GM18508 (cell line): ENCODE measurements around the gene TUBGCP2.

Experiments used
- ATAC-seq: cut with Tn5 transposase; IDR thresholded peaks from one replicate; pipeline ENCODE4 v1.9.1; 2021; ENCODE audit warnings: moderate number of reproducible peaks; ENCODE audit not compliant: insufficient read depth, unreplicated experiment

TUBGCP2 gene

DNA sequence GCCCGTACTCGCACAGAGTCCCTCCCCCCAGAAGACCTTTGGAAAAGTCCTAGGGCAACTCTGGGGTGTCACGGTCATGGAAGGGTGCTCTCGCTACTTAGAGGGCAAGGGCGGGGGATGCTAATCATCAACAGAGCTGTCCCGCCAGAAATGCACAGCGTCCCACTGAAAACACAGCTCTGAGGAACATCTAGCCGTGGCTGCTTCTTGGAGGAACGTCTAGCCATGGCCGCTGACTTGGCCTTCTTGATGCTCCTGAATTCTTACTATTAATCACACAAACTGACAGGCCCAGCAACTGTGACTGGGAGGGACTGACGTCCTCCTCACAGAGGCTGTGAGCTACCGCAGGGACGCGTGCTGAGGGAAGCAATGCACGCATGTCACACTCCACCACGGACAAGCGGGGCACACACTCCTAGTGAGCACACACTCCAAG is 1.7 kb downstream of the TUBGCP2 start:
- no peak for ATAC-seq

DNA sequence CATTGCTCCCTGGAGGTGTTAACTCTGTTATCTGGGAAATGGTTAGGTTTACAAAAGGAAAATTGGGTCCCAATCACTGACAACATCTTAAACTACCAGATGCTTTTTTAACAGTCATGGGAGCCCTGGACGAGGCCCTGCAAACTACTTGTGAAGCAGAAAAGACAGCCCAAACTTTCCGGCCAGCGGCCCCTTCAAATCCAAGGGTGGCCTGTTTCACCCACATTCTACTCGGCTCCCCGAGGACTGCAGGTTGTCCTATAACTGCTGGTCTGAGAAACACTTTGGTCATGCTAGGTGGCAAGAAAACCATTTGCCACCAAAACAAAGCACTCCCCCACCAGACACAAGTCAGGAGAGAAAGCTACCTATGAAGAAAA is 2.6 kb downstream of the TUBGCP2 start:
- ATAC-seq = no peak

DNA sequence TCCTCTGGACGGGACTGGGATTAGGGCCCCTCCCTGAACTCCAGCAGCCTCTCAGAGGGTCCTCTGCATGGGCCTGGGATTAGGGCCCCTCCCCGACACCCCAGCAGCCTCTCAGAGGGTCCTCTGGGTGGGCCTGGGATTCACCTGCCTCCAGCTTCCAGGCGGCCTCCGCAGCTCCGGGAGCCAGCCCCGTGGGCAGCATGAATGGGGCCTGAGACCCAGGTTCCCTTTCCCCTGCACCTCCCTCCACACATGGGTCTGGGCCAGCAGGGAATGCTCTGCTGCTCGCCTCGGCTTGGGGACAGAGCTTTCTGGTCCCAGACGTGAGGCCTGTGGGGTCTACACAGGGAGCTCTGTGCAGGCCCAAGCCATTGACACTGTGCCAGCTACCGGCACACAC is 5.5 kb downstream of the TUBGCP2 start:
- ATAC-seq = no peak

DNA sequence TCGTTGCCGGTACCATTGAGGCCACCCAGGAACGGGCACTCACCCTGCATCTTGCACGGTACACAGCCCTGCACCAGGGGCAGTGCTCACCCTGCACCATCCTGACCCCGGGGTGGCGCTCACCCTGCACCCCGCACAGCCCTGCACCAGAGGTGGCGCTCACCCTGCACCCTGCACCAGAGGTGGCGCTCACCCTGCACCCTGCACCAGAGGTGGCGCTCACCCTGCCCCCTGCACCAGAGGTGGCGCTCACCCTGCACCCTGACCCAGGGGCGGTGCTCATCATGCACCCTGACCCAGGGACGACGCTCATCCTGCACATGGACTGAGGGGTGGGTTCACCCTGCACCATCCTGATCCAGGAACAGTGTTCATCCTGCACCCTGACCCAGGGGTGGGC is 6.4 kb downstream of the TUBGCP2 start:
- ATAC-seq = no peak

DNA sequence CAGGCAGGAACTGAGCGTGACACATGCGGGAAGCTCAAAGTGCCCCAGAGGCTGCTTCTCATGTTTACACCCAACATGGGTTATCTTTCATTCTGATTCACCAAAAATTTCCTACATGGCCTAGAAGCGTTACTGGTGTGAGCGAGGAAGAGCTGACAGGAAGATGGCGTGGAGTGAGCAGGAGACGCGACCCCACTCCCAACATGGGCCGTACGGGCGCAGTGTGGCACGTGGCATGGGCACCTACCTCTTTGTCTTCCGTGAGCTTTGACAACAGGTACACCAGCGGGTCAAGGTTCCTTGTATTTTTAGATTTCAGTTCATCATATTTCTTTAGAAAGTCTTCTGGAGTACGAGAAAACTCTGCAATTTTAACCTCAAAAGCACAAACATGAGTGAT is 8.9 kb downstream of the TUBGCP2 start:
- ATAC-seq = no peak

DNA sequence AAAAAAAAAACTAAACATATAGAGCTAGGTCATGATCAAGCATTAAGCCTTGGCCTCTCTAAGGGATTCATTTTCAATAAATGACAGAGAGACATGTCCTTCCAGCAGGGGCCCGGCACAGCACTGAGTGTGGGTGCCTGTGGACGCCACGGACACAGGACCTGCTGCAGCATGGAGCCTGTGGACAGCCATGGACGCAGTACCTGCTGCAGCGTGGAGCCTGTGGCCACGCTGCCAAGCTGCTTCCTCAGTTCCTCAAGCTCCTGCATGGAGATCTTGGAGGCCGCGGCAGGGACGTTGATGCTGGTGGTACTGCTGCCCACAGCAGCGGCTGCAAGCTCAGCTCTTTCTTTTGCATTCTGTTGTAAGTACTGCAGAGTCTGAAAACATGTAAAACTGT is 9.4 kb downstream of the TUBGCP2 start:
- no peak for ATAC-seq

DNA sequence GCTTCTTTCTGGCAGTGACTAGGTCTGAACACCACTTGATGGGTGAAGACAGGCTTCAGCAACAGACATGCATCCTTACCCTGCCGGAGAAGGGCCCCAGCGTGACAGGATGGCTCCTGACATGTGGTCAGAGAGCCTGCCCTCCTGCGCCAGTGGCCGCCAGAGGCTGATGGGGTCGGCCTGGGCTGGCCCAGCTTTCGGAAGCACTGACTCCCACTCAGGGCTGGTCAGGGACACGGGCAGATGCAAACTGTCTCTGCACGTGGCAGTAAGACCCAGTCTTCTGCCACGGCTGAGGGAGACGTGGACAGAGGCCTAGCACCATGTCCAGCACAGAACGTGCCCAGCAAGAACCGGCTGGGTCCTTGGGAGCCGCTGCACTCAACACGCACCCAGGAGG is 10.2 kb downstream of the TUBGCP2 start:
- no peak for ATAC-seq

DNA sequence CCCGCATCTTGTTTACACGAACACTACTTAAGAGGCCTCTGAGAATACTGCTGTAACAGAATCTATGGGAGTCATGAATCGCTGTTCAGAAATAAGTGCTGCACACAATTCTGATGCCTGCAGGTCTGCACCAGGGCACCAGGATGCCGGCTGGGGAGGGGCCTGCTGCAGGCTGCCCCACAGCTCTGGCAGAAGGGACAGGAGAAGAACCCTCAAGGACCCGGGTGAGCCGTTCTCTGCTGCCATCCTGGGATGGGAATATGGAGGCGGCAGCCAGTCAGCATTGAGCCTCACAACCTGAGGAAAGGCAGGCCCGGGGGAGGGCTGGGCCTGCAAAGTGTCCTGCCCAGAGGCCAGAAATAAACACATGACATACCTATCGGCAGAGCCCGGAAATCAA is 11.2 kb downstream of the TUBGCP2 start:
- no peak for ATAC-seq

DNA sequence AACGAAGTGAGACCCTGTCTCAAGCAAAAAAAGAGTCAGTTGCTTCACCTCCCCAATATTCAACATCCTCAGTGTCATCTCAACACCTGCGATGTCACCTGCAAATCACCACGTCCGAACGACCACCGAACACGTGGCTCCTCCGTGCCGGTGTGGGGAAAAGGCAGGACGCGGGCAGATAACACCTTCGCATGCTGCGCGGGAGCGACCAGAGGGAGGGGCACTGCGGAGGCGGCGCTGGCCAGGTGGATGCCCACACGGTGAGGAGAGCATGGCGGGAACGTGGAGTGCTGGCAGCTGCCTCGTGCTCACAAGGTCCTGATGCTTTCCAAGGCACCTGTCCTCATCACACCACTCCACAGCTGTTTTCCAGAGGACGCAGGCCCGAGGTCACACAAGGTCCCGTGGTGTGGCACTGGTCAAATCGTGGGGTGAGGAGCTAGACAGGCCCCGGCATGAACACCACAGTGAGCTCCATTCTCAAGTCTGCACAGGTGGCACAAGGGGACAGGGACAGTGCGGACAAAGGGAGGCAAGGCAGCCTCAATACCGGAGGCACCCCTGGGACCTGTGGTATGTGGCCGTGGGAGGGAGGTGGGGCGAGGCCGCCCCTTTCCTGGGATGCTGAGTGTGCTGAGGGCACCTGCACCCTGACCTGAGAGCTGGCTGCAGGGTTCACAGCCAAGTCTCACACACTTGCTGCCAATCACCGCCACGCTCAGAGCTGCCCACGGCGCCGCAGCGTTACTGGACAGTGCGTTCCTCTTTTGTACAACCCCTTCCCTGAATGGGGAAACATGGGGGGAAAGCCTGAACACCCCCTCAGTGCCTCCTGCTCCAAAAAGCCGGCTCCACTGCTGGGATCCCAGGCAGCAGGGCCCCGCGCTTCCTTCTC is 13.0 kb downstream of the TUBGCP2 start:
- no peak for ATAC-seq

DNA sequence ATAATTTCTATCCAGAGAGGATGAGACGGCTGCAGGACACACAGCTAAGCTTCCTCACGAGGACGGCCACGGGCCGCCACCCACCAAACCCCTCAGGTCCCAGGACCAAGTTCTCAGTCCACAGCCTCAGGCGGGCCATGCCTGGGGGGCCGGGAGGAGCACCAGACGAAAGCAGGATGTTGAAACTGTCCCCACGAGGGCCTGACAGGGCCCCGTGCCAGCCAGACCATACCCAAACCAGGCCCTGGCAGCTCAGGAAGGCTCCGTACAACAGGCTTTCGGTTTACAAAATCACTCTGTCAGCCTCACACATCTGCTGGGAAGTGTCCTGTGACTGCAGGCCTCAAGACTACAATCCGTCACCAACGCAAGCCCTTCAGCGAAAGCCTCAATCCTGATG is 14.5 kb downstream of the TUBGCP2 start:
- no peak for ATAC-seq

DNA sequence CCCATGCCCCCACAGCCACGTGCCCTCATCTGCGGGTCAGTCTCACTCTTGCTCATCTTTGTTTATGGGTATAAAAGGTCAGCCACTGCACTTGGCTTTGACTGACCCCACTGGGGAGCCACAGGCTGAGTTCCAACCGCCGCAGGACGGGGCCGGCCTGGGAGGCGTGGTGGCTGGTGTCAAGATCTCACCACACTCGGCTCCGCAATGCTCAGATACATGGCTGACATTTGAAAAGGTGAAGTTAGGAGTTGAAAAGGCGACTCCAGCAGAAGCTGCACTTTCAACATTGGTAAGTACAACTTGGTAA is 14.9 kb downstream of the TUBGCP2 start:
- no peak for ATAC-seq

DNA sequence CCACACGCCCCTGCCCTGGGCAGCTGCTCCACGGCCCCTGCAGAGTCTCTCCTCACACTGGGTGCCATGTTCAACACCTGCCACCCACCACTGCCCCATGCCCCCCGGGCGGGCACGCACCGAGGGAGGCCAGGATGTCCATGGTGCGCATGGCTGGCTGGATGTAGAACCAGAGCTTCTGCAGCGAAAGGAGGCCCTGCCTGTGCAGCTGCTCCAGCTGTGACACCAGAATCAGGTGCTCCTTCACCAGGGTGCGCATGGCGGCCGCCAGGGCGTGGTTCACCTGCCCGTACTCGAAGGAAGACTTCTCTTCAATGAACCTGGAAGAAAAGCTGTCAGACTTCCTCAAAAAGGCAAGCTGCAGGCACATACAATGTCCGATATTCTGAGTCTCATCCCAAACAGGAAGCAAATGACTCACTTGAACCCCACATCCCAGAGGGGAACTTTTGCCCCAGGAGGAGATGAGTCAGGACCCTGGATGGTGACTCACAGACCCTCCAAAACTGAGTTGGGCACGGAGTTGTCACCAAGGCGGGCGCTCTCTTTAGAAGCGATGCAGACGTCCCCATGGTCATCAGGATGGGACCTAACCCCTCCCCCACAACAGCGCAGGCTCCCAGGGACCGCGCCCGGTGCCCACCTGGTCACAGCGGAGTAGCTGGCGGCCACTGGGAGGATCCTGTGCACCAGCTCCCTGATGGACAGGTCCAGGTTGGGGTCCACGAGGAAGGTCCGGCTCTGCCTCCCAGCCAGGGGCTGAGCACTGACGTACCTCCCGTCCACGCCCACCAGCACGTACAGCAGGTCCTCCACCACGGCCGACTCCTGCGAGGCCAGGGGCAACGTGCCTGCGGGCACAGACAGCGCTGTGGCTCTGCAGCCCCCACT is 15.5 kb downstream of the TUBGCP2 start:
- no peak for ATAC-seq

DNA sequence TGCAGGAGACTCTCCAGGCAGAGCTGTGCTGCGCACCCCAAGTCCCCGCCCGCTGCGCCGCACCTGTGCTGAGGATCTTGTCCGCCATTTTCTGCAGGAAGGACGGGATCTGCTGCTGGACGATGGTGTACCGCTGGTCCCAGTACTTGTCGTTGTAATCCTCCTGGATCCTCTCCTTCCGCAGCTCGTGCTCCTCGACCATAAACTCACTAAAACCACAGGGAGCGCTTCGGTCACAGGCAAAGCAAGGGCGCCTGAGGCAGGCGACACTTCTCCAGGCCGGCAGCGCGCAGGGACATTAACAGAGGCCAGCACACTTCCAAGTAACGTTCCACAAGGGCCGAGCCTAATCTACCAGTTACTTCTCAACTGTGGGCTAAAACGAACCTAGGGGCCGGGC is 18.9 kb downstream of the TUBGCP2 start:
- ATAC-seq = no peak

DNA sequence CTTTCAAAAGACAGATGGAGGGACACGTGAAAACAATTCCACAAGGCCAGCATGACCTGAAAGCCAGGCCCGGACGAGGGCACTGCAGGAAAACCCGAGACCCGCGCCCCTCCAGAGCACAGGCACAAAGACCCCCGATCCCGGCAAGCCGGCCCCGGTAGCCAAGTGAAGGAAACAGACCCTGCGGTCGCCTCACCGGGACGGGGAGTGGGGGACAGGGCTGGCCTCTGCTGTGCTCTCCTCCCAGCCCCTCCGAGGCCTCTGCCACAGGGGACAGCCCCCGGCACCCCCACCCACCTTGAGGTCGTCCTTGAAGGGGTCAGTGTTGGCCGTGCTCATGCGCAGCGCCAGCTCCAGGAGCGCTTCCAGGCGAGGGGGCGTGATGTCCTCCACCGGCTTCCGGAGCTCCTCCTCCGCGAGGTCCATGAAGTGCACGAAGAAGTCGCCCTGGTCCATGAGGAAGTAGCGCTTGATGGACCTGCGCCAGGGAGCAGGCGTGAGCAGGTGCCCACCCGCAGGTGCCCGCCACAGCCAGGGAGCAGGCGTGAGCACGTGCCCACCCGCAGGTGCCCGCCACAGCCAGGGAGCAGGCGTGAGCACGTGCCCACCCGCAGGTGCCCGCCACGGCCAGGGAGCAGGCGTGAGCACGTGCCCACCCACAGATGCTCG is 20.7 kb downstream of the TUBGCP2 start:
- ATAC-seq = no peak

DNA sequence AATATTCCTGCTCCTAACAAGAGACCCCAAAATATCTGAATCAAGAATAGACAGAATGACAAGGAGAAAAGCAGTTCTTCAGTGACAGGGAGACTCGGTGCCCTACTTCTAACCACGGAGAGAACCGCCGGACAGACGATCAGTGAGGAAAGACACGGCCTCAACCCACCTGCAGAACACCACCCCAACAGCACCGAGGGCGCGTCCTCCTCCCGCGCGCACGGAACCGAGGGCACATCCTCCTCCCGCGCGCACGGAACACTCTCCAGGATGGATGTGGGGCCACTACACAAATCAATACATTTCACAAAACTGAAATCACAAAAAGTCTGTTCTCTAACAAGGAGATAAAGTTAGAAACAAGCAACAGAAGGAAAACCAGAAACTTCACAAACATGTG is 22.3 kb downstream of the TUBGCP2 start:
- no peak for ATAC-seq

DNA sequence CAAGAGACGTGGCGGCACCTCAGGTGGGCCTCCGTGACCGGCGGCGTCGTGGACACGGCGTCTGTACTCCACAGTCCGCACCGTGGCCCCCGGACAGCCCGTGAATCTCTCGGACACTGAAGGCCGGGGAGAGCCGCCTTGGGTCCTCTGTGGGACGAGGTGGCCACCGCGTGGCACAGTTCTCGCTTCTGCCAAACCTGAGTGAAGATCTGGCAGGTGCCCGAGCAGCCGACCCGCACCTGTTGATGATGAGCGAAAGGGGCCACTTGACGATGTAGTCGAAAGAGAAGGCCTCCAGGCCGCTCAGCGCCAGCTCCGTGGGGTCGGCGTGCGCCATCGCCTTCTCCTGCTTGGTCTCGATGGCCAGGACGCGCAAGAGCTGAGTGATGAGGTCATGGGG is 23.5 kb downstream of the TUBGCP2 start:
- no peak for ATAC-seq

DNA sequence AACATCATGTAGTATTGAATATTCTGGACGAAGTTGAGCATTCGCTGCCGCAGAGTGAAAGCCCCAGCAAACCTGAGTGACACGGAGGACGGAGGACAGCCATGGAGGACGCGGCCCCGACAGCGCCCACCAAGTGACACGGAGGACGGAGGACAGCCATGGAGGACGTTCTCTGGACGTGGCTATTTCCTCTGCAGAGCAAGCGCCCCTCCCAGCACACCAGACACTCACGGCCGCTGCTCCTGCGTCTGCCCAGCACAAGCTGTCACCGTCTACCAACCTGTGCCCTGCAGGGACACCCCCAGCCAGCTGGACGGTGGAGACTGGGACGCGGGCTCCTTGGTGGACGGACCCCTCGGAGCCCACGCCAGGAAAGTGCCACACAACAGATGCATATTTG is 24.7 kb downstream of the TUBGCP2 start:
- no peak for ATAC-seq

DNA sequence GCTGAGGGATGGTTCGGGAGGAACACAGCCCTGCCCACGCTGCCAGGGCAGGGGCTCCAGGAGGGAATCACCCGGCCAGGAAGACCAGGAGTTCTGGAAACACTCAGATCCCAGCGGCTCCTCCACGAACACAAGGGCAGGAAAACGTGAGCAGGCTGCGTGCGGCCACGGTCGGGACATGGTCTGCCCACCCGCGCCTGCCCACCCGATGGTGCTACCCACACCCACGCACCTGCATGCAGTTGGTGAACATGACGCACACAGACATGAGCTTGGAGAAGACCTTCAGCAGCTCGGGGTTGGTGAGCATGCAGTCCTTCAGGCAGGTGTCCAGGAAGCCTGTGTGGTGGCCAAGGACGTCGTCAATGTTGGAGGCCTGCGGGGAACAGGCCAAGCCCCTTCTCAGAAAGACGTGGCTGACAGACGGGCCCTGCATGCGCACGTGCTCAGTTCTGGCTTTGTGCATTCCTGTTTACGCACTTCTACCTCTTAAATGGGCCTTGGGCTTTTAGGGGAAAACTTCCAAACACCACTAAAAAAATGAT is 25.8 kb downstream of the TUBGCP2 start:
- ATAC-seq = no peak

DNA sequence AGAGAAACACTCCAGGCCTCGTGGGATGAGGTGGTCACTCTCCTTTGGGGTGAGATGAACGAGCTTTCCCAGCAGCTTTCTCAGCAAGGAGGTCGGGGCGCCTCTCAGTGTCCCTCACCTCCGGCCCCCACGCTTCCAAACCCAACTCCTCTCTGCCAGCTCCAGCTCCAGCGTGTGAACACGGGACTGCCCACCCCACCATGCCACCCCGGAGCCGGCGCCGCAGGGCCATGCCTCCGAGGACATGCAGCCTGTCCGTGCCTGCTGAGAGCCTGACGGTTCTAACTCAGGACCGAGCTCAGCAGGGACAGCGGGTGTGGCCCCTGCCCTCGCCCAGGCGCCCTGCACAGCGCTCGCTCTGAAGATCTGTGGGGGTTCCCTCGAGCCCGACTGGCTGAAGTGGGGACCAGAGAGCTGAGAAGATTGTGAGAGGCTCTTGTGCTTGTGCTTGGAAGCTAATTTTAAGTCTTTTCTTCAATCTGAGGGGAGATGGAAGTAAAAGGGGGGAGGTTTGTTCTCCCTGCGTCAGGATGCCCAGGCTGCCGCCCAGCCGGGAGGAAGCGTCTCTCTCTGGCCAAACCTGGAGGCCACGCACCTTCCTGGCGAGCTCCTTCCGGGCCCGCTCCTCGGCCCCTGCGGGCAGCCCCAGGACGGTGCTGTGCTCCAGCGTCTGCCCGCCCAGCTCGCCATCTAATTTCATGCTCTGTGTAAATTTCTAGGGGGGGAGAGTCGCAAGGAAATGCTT is 26.9 kb downstream of the TUBGCP2 start:
- no peak for ATAC-seq

DNA sequence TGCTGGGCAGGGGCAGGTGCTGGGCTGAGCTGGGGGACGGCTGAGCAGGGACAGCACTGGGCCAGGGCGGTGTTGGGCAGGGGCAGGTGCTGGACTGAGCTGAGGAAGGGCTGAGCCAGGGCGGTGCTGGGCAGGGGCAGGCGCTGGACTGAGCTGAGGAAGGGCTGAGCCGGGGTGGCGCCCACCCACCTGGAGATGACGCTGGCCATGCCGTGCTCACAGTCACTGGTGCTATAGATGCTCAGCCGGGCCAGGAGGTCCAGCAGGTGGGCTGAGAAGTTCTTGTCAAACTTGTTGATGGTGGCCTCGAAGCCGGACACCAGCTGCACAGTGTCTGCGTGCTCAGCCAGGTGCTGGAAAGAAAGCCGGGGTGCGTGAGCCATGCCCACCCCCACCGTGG is 27.6 kb downstream of the TUBGCP2 start:
- no peak for ATAC-seq
